GM12878 (cell line): ENCODE data around the gene CCDC88A. TPM values are rescaled to one million over a fixed set of nuclear protein-coding genes. Genes with fewer than 3 reads are reported as not detected.

ENCODE experiments used
- ASH2L ChIP-seq: fragments of 300-600, 200-600 bp; sonication (generic); IDR thresholded peaks from 2 replicates; pipeline ENCODE4 v1.6.1; 2017; ENCODE audit warnings: low read depth, mild to moderate bottlenecking, borderline replicate concordance
- ATF7 ChIP-seq: fragments of 450-650 bp; IDR thresholded peaks from 2 replicates; pipeline ENCODE4 v1.6.1; 2016; ENCODE audit warnings: low read depth, mild to moderate bottlenecking
- ETV6 ChIP-seq, 2 experiments: fragments of 450-650 bp in 1 of 2; IDR thresholded peaks in 1 of 2; conservative IDR thresholded peaks in 1 of 2; 2 replicates each; pipeline ENCODE4 v1.6.1; 2014; ENCODE audit warnings: antibody characterized with exemption in 1 of 2, borderline replicate concordance in 1 of 2, low read depth in 1 of 2, mild to moderate bottlenecking in 1 of 2, moderate library complexity in 1 of 2
- GABPA ChIP-seq: IDR thresholded peaks from 2 replicates; pipeline ENCODE4 v1.6.1; 2014; ENCODE audit warnings: antibody characterized with exemption, low read depth, mild to moderate bottlenecking, inconsistent platforms
- HDAC6 ChIP-seq: fragments of 200-600 bp; sonication (generic); IDR thresholded peaks from one replicate; pipeline ENCODE4 v1.8.0; 2017; ENCODE audit warnings: antibody characterized with exemption; ENCODE audit not compliant: unreplicated experiment
- KLF5 ChIP-seq: fragments of 450-650 bp; IDR thresholded peaks from 2 replicates; pipeline ENCODE4 v1.6.1; 2014; ENCODE audit warnings: mild to moderate bottlenecking; ENCODE audit not compliant: partially characterized antibody
- MTA2 ChIP-seq: fragments of 450-650 bp; IDR thresholded peaks from 2 replicates; pipeline ENCODE4 v1.6.1; 2016; ENCODE audit warnings: low read depth, mild to moderate bottlenecking, moderate library complexity
- MTA3 ChIP-seq: IDR thresholded peaks from 2 replicates; pipeline ENCODE4 v1.6.1; 2012; ENCODE audit warnings: low read length, inconsistent platforms, borderline replicate concordance
- NFIC ChIP-seq: IDR thresholded peaks from 2 replicates; pipeline ENCODE4 v1.6.1; 2012; ENCODE audit warnings: low read depth, mild to moderate bottlenecking, inconsistent platforms, low read length, moderate library complexity
- NR2F1 ChIP-seq: fragments of 450-650 bp; conservative IDR thresholded peaks from 2 replicates; pipeline ENCODE4 v1.6.1; 2017; ENCODE audit warnings: mild to moderate bottlenecking
- NRF1 ChIP-seq: conservative IDR thresholded peaks from 2 replicates; pipeline ENCODE4 v1.6.1; 2011; ENCODE audit warnings: mild to moderate bottlenecking, low read depth, low read length, improper control_type of control experiment
- PAX5 ChIP-seq: IDR thresholded peaks from 2 replicates; pipeline ENCODE4 v1.6.1; 2011; ENCODE audit warnings: low read depth, low read length, borderline replicate concordance
- PML ChIP-seq: IDR thresholded peaks from 2 replicates; pipeline ENCODE4 v1.6.1; 2012; ENCODE audit warnings: low read length, inconsistent platforms
- SMARCA5 ChIP-seq: fragments of 450-650 bp; IDR thresholded peaks from 2 replicates; pipeline ENCODE4 v1.6.1; 2017; ENCODE audit warnings: mild to moderate bottlenecking
- SPI1 ChIP-seq: IDR thresholded peaks from 2 replicates; pipeline ENCODE4 v1.6.1; 2011; ENCODE audit warnings: low read depth, mild to moderate bottlenecking, low read length, moderate library complexity, borderline replicate concordance; ENCODE audit not compliant: insufficient read depth
- SREBF2 ChIP-seq: IDR thresholded peaks from 2 replicates; pipeline ENCODE4 v1.6.1; 2012; ENCODE audit warnings: mild to moderate bottlenecking, low read length
- USF1 ChIP-seq: IDR thresholded peaks from 2 replicates; pipeline ENCODE4 v1.6.1; 2011; ENCODE audit warnings: borderline replicate concordance, low read depth, mild to moderate bottlenecking, moderate library complexity, mixed read lengths, low read length; ENCODE audit not compliant: insufficient read depth; ENCODE audit errors: extremely low read length
- YY1 ChIP-seq: IDR thresholded peaks from 2 replicates; pipeline ENCODE4 v1.6.1; 2011; ENCODE audit warnings: low read depth, mild to moderate bottlenecking, low read length
- ZBED1 ChIP-seq: IDR thresholded peaks from 2 replicates; pipeline ENCODE4 v1.6.1; 2016; ENCODE audit warnings: borderline replicate concordance
- ZBTB4 ChIP-seq: fragments of 450-650 bp; formaldehyde crosslinking; IDR thresholded peaks from 2 replicates; pipeline ENCODE4 v1.4.0; 2022; ENCODE audit warnings: mild to moderate bottlenecking, moderate library complexity
- ZNF24 ChIP-seq: fragments of 450-650 bp; IDR thresholded peaks from 2 replicates; pipeline ENCODE4 v1.6.1; 2017; ENCODE audit warnings: antibody characterized with exemption, mild to moderate bottlenecking
- polyA plus RNA-seq, 11 experiments: library from polyadenylated mRNA; depleted of rRNA in 4 of 11; unstranded in 6 of 11; stranded (reverse) in 5 of 11; fragments of >200 nt; fragmentation: Nextera tagmentation in 4 of 11; fragmentation: Illumina TruSeq in 1 of 11; extraction: Ambion mirVana in 4 of 11; extraction: Trizol in 1 of 11; gene quantifications; 1 replicate in 1 of 11; 2 replicates in 10 of 11; pipeline versions ENCODE4 v1.2.1 to v1.2.3, GENCODE V29; 2011 to 2016; ENCODE audit warnings: inconsistent platforms in 2 of 11, missing spikeins in 2 of 11, low read depth in 1 of 11
- total RNA-seq, 4 experiments: library from RNA; depleted of rRNA in 3 of 4; stranded (reverse); fragments of >200 nt in 3 of 4; fragmentation: Illumina TruSeq in 1 of 4; extraction: Trizol in 1 of 4; gene quantifications; 2 replicates each; pipeline versions ENCODE4 v1.2.1 to v1.2.3, GENCODE V29; 2013 to 2021
- TF ChIP-seq, protein P1 (sequence below): fragments of 450-650 bp; IDR thresholded peaks from 2 replicates; pipeline ENCODE4 v1.6.1; 2017; ENCODE audit warnings: antibody characterized with exemption, mild to moderate bottlenecking, moderate library complexity
- TF ChIP-seq, protein P2 (sequence below): IDR thresholded peaks from 2 replicates; pipeline ENCODE4 v1.6.1; 2012; ENCODE audit warnings: low read depth, low read length, improper control_type of control experiment

The CCDC88A gene
- total and polyA plus RNA-seq, 10 of the 15 experiments (the other 5 are each of a cell fraction or from before 2014, with no cell fraction given) = 1.8 to 71.6 (median 45.9) TPM

GRCh38 chr2:55282110-55282917 is 137.3 kb downstream of the CCDC88A start (continued):
- TF ChIP-seq ASH2L (no peak), PAX5 (peak; percentile 5; the same call in 1 of the 2 replicates), SMARCA5 (peak; percentile 79), ATF7 (no peak), ZNF24 (no peak), GABPA (no peak), NR2F1 (peak; percentile 75), ETV6 (conservative IDR thresholded peaks at IDR 0.05 in 1 of 2, IDR thresholded peaks at IDR 0.05 in 1 of 2; ENCODE audit: borderline replicate concordance in 1 of 2, low read depth in 1 of 2) (no peak), YY1 (peak; percentile 93), MTA2 (no peak; the same call in 1 of the 2 replicates), PML (peak; percentile 88), NFIC (no peak), SREBF2 (no peak), ZBTB4 (CRISPR knock-in tag) (no peak), USF1 (no peak), KLF5 (no peak), NRF1 (peak; percentile 54), ZBED1 (no peak), SPI1 (peak; percentile 36; the same call in 1 of the 2 replicates), HDAC6 (no peak), MTA3 (no peak; the same call in 1 of the 2 replicates)
- TF ChIP-seq, protein P1, sequence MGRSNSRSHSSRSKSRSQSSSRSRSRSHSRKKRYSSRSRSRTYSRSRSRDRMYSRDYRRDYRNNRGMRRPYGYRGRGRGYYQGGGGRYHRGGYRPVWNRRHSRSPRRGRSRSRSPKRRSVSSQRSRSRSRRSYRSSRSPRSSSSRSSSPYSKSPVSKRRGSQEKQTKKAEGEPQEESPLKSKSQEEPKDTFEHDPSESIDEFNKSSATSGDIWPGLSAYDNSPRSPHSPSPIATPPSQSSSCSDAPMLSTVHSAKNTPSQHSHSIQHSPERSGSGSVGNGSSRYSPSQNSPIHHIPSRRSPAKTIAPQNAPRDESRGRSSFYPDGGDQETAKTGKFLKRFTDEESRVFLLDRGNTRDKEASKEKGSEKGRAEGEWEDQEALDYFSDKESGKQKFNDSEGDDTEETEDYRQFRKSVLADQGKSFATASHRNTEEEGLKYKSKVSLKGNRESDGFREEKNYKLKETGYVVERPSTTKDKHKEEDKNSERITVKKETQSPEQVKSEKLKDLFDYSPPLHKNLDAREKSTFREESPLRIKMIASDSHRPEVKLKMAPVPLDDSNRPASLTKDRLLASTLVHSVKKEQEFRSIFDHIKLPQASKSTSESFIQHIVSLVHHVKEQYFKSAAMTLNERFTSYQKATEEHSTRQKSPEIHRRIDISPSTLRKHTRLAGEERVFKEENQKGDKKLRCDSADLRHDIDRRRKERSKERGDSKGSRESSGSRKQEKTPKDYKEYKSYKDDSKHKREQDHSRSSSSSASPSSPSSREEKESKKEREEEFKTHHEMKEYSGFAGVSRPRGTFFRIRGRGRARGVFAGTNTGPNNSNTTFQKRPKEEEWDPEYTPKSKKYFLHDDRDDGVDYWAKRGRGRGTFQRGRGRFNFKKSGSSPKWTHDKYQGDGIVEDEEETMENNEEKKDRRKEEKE = no peak
- TF ChIP-seq, protein P2, sequence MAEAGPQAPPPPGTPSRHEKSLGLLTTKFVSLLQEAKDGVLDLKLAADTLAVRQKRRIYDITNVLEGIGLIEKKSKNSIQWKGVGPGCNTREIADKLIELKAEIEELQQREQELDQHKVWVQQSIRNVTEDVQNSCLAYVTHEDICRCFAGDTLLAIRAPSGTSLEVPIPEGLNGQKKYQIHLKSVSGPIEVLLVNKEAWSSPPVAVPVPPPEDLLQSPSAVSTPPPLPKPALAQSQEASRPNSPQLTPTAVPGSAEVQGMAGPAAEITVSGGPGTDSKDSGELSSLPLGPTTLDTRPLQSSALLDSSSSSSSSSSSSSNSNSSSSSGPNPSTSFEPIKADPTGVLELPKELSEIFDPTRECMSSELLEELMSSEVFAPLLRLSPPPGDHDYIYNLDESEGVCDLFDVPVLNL = no peak
